ENCODE data around the gene WDR64.
"Not testable (repeated sequence)": the region's sequence is repeated elsewhere in the genome, so short reads cannot be mapped to it uniquely, and the experiment has no call there.

WDR64 gene

GRCh38 chr1:241695246-241696171 is 43.4 kb downstream of the WDR64 start:
- no peaks in the 10 kb centered on the region for H3K36me3 Mint-ChIP-seq (ENCODE audit: low read depth)
- no peaks in the 10 kb centered on the region for H3K4me1 Mint-ChIP-seq (ENCODE audit: low read depth)
- no peaks in the 10 kb centered on the region for H3K27me3 Mint-ChIP-seq
- no peak overlapping the region for H3K27ac Mint-ChIP-seq
- no peak overlapping the region for H3K4me3 Mint-ChIP-seq
- DNase-seq: no peak
- no peaks in the 10 kb centered on the region for H3K9me3 Mint-ChIP-seq

GRCh38 chr1:241696172-241696814 is 44.2 kb downstream of the WDR64 start:
- H3K27ac Mint-ChIP-seq: no peak overlapping the region
- H3K4me1 Mint-ChIP-seq (ENCODE audit: low read depth): no peaks in the 10 kb centered on the region
- no peaks in the 10 kb centered on the region for H3K36me3 Mint-ChIP-seq (ENCODE audit: low read depth)

GRCh38 chr1:241696815-241697639 is 44.9 kb downstream of the WDR64 start:
- Mint-ChIP-seq H3K9me3 (no peaks in the 10 kb centered on the region), H3K27me3 (no peaks in the 10 kb centered on the region), H3K4me3 (no peak overlapping the region), H3K36me3 (ENCODE audit: low read depth) (no peaks in the 10 kb centered on the region), H3K27ac (no peak overlapping the region), H3K4me1 (ENCODE audit: low read depth) (no peaks in the 10 kb centered on the region)
- DNase-seq: no peak

More at GRCh38 chr1:241696172-241696814, 44.2 kb downstream of the WDR64 start:
- DNase-seq: no peak
- Mint-ChIP-seq H3K4me3 (no peak overlapping the region), H3K9me3 (no peaks in the 10 kb centered on the region), H3K27me3 (no peaks in the 10 kb centered on the region)

- Mint-ChIP-seq H3K36me3 (ENCODE audit: low read depth) (no peaks in the 10 kb centered on the region), H3K27me3 (no peaks in the 10 kb centered on the region), H3K27ac (no peak overlapping the region), H3K4me3 (no peak overlapping the region), H3K4me1 (ENCODE audit: low read depth) (no peaks in the 10 kb centered on the region), H3K9me3 (no peaks in the 10 kb centered on the region)
- DNase-seq: no peak
Observed at GRCh38 chr1:241697640-241698018, 45.5 kb downstream of the WDR64 start.

DNA sequence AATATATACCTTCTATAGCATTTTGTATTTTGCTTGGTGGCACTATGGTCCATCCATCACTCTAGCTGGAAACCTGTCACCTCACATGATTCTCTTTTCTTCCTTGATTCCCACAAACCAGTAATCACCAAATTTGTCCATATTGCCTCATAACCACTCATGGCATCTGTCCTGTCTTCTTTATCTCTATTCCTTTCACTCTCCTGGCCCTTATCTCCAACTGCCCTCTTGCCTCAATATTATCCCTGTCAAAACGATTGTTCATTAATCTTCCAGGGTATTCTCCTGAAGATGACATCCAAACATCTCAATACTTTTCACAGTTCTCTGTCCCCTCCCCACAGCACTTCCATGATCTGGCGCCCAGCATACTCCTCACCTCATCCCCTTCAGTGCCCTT is 46.1 kb downstream of the WDR64 start:
- no peaks in the 10 kb centered on the region for H3K4me1 Mint-ChIP-seq (ENCODE audit: low read depth)
- no peaks in the 10 kb centered on the region for H3K27me3 Mint-ChIP-seq
- no peak overlapping the region for H3K27ac Mint-ChIP-seq
- no peaks in the 10 kb centered on the region for H3K9me3 Mint-ChIP-seq
- H3K36me3 Mint-ChIP-seq (ENCODE audit: low read depth): no peaks in the 10 kb centered on the region
- H3K4me3 Mint-ChIP-seq: no peak overlapping the region
- DNase-seq: no peak

- no peak for DNase-seq
- H3K4me1 Mint-ChIP-seq (ENCODE audit: low read depth): peaks cover 7% of the 10 kb centered on the region
Observed at GRCh38 chr1:241701483-241702295, 49.6 kb downstream of the WDR64 start.

GRCh38 chr1:241702442-241703373 is 50.6 kb downstream of the WDR64 start:
- Mint-ChIP-seq H3K4me1 (ENCODE audit: low read depth) (peaks cover 16% of the 10 kb centered on the region), H3K27ac (no peak overlapping the region), H3K27me3 (no peaks in the 10 kb centered on the region), H3K4me3 (no peak overlapping the region), H3K36me3 (ENCODE audit: low read depth) (no peaks in the 10 kb centered on the region), H3K9me3 (no peaks in the 10 kb centered on the region)
- DNase-seq: no peak

More at GRCh38 chr1:241701483-241702295, 49.6 kb downstream of the WDR64 start:
- no peak overlapping the region for H3K4me3 Mint-ChIP-seq
- H3K36me3 Mint-ChIP-seq (ENCODE audit: low read depth): no peaks in the 10 kb centered on the region
- no peaks in the 10 kb centered on the region for H3K9me3 Mint-ChIP-seq
- no peak overlapping the region for H3K27ac Mint-ChIP-seq
- H3K27me3 Mint-ChIP-seq: no peaks in the 10 kb centered on the region

- not testable (repeated sequence) for H3K36me3 Mint-ChIP-seq (ENCODE audit: low read depth); H3K4me3 Mint-ChIP-seq; H3K27me3 Mint-ChIP-seq; H3K9me3 Mint-ChIP-seq; DNase-seq; H3K27ac Mint-ChIP-seq
- peaks cover 16% of the 10 kb centered on the region for H3K4me1 Mint-ChIP-seq (ENCODE audit: low read depth)
Observed at GRCh38 chr1:241703739-241704138, 51.7 kb downstream of the WDR64 start.

- Mint-ChIP-seq H3K27me3 (peaks cover 3% of the 10 kb centered on the region), H3K27ac (no peak overlapping the region), H3K4me3 (no peak overlapping the region), H3K9me3 (no peaks in the 10 kb centered on the region), H3K4me1 (ENCODE audit: low read depth) (peaks cover 16% of the 10 kb centered on the region), H3K36me3 (ENCODE audit: low read depth) (no peaks in the 10 kb centered on the region)
- no peak for DNase-seq
Observed at GRCh38 chr1:241706257-241706656, 54.2 kb downstream of the WDR64 start.

DNA sequence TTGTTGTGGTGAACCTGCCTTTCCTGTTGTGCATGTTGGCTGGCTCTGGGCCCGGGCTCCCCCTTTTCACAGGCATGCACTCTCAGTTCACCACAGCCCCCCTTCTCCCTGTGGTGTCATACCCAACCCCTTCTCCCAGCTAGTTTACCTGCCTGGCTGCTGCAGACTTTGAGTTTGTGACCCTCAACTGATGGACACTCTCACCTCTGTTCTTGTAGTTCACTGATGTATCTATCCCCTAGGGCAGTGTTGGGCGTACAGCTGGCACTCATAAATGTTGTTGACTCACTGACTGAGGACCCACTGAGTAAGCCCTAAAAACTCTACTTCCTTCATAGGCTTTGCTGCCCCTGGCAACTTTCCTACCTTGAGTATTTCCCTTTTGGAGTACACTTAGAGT is 54.9 kb downstream of the WDR64 start:
- Mint-ChIP-seq H3K27me3 (peaks cover 3% of the 10 kb centered on the region), H3K4me3 (no peak overlapping the region), H3K36me3 (ENCODE audit: low read depth) (no peaks in the 10 kb centered on the region), H3K27ac (peak overlapping the region; percentile 31), H3K4me1 (ENCODE audit: low read depth) (peaks cover 16% of the 10 kb centered on the region), H3K9me3 (no peaks in the 10 kb centered on the region)
- no peak for DNase-seq

DNA sequence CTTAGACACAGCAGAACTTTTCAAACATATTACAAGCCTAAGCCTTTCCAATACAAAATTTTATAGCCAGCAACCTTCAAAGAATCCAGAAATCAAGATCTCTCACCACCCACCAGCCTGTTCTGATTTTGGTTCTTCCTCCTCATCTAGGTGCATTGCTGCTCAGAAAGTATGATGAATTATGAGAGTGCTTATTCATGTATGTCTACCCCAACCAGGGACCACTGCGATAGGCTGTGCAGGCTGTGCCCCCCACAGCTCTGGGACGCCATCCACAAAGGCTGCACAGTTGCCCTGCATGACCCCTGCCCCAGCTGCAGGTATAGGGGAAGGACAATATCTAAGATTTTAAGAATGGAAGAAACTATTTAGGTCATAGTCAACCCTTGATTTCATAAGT is 55.4 kb downstream of the WDR64 start:
- peaks cover 16% of the 10 kb centered on the region for H3K4me1 Mint-ChIP-seq (ENCODE audit: low read depth)
- H3K36me3 Mint-ChIP-seq (ENCODE audit: low read depth): no peaks in the 10 kb centered on the region
- peaks cover 3% of the 10 kb centered on the region for H3K27me3 Mint-ChIP-seq
- H3K4me3 Mint-ChIP-seq: no peak overlapping the region
- no peak for DNase-seq
- peak overlapping the region; percentile 31 for H3K27ac Mint-ChIP-seq
- no peaks in the 10 kb centered on the region for H3K9me3 Mint-ChIP-seq

DNA sequence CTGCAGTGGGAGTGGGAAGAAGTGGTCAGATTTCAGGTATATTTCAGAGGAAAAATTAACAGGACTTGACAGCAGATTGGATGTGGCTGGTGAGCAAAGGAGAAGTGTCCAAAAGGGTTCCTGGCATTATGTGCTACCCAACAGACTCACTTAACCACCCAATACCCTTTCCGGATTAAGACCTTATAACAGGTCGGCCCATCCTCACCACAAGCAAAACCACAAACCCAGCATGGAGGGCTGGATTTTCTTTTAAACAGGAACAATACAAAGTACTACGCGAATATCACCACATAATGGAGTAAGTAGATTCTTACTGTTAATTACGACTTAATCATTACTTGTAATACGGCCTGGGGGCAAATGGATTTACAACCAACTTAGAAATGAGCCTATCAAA is 59.2 kb downstream of the WDR64 start:
- no peaks in the 10 kb centered on the region for H3K36me3 Mint-ChIP-seq (ENCODE audit: low read depth)
- no peak overlapping the region for H3K4me3 Mint-ChIP-seq
- no peak for DNase-seq
- H3K9me3 Mint-ChIP-seq: no peaks in the 10 kb centered on the region
- H3K27ac Mint-ChIP-seq: no peak overlapping the region
- peaks cover 12% of the 10 kb centered on the region for H3K4me1 Mint-ChIP-seq (ENCODE audit: low read depth)
- H3K27me3 Mint-ChIP-seq: peaks cover 20% of the 10 kb centered on the region

DNA sequence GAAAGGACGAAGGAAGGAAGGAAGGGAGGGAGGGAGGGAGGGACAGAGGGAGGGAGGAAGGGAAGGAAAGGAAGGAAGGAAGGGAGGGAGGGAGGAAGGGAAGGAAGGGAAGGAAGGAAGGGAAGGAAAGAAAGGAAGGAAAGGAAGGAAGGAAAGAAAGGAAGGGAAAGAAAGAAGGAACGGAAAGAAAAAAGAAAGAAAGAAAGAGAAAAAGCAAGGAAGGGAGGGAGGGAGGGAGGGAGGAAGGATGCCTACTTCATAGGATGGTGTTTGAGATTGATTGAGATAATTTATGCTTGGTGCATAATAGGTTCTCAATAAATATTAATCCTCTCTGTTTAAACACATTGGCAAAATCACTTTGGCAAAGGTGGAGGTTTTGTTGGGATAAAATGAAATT is 61.2 kb downstream of the WDR64 start:
- H3K36me3 Mint-ChIP-seq (ENCODE audit: low read depth): no peaks in the 10 kb centered on the region
- H3K4me1 Mint-ChIP-seq (ENCODE audit: low read depth): peaks cover 21% of the 10 kb centered on the region
- no peak overlapping the region for H3K4me3 Mint-ChIP-seq
- DNase-seq: no peak
- H3K27ac Mint-ChIP-seq: no peak overlapping the region
- peaks cover 27% of the 10 kb centered on the region for H3K27me3 Mint-ChIP-seq
- no peaks in the 10 kb centered on the region for H3K9me3 Mint-ChIP-seq

Measured in activated T-cell treated with anti-CD3 and anti-CD28 coated beads, Interleukin-2, amount 50 U/mL, for 24 hours (primary cell).